Smooth muscle cell (in vitro differentiated cells): Measurements from ENCODE around the gene TTLL10. TPM values are rescaled to one million over a fixed set of nuclear protein-coding genes. Genes with fewer than 3 reads are reported as not detected.
"Not testable (repeated sequence)": the region's sequence is repeated elsewhere in the genome, so short reads cannot be mapped to it uniquely, and the experiment has no call there.

Source experiments
- DNase-seq: peaks from one replicate; lab custom pipeline; 2025; ENCODE audit not compliant: unreplicated experiment; lab: John Stamatoyannopoulos, UW
- H2AFZ ChIP-seq: fragments of 200-600 bp; sonication (generic); 2 replicates; pipeline ENCODE4 v1.6.0; 2016; ENCODE audit warnings: antibody characterized with exemption, low read depth, mild to moderate bottlenecking
- H3F3A ChIP-seq: fragments of 200-600 bp; sonication (generic); 2 replicates; pipeline ENCODE4 v1.6.0; 2017; ENCODE audit warnings: antibody characterized with exemption, low read depth
- H3K27ac ChIP-seq: fragments of 200-600 bp; sonication (generic); 2 replicates; pipeline ENCODE4 v1.5.1; 2016; ENCODE audit warnings: low read depth, mild to moderate bottlenecking
- H3K27me3 ChIP-seq: fragments of 200-600 bp; sonication (generic); 2 replicates; pipeline ENCODE4 v1.6.1; 2016; ENCODE audit warnings: low read depth, mild to moderate bottlenecking
- H3K36me3 ChIP-seq: fragments of 200-600 bp; sonication (generic); 2 replicates; pipeline ENCODE4 v1.5.1; 2016; ENCODE audit warnings: low read depth
- H3K4me1 ChIP-seq: fragments of 200-600 bp; sonication (generic); 2 replicates; pipeline ENCODE4 v1.5.1; 2016; ENCODE audit warnings: low read depth
- H3K4me2 ChIP-seq: fragments of 200-600 bp; sonication (generic); 2 replicates; pipeline ENCODE4 v1.6.0; 2016; ENCODE audit warnings: mild to moderate bottlenecking
- H3K4me3 ChIP-seq: fragments of 200-600 bp; sonication (generic); 2 replicates; pipeline ENCODE4 v1.5.1; 2016; ENCODE audit warnings: mild to moderate bottlenecking
- H3K79me2 ChIP-seq: fragments of 200-600 bp; sonication (generic); 2 replicates; pipeline ENCODE4 v1.6.0; 2016; ENCODE audit warnings: low read depth, mild to moderate bottlenecking
- H3K9ac ChIP-seq: fragments of 200-600 bp; sonication (generic); 2 replicates; pipeline ENCODE4 v1.6.0; 2016; ENCODE audit warnings: low read depth
- H3K9me3 ChIP-seq: fragments of 200-600 bp; sonication (generic); replicated peaks from 2 replicates; pipeline ENCODE4 v1.5.1; 2016; ENCODE audit warnings: low read depth
- H4K20me1 ChIP-seq: fragments of 200-600 bp; sonication (generic); 2 replicates; pipeline ENCODE4 v1.6.0; 2016; ENCODE audit warnings: low read depth
- WGBS: methylation state at CpG from one replicate; pipeline ENCODE4 v1.1.7; 2016; ENCODE audit warnings: low lambda C conversion rate; 5-methylcytosine and 5-hydroxymethylcytosine counted together
- polyA plus RNA-seq: library from polyadenylated mRNA; unstranded; fragments of >200 nt; fragmentation: Nextera tagmentation; extraction: Ambion mirVana; gene quantifications from 2 replicates; pipeline ENCODE4 v1.2.1, GENCODE V29; 2016
- total RNA-seq: library from RNA; depleted of rRNA; stranded (reverse); fragments of >200 nt; gene quantifications from 2 replicates; pipeline ENCODE4 v1.2.3, GENCODE V29; 2014
- TF ChIP-seq, protein P1 (sequence below): fragments of 200-600 bp; sonication (generic); IDR thresholded peaks from 2 replicates; pipeline ENCODE4 v1.5.1; 2017; ENCODE audit warnings: borderline replicate concordance, mild to moderate bottlenecking, antibody characterized with exemption; ENCODE audit not compliant: insufficient read depth, poor library complexity, severe bottlenecking

Gene TTLL10
- total and polyA plus RNA-seq, 2 experiments from 2014 or later, result not detected

DNA sequence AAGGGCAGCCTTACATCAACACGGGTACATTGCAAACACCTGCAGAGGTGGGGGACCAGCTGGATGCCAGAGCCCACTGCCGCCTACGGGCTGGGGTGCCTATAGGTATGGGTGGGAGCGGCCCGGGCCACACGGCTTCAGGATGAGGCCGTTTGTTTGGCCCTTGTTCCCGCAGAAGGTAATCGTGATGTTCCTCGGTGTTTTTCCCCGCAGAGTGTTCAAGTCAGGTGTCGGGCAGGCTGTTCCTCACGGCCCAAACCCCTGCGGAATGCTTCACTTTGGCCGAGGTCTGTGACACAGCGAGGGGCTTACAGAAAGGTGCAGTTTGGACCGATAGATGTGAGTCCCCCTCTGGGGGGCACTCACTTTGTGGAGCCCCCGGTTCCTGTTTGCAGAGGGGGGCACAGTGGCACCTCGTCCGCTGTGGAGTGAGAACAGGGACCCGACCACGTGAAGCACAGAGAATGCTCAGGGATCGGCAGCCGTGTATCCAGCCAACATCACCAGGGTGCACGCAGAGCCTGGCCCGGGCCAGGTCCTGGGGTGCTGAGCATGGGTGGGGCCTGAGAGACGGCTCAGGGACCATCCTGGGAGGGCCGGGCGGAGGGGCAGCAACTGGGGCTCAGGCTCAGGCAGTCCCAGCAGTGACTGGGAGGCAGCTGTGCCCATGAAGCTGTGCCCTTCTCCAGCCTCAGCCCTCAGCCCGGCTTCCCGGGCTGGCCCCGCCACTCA lies 453 bp upstream of the TTLL10 start:
- H3K9me3 ChIP-seq, result no peaks in the 10 kb centered on the region
- H4K20me1 ChIP-seq, result no peaks in the 10 kb centered on the region
- H2AFZ ChIP-seq, result no peak overlapping the region
- TF ChIP-seq, protein P1, sequence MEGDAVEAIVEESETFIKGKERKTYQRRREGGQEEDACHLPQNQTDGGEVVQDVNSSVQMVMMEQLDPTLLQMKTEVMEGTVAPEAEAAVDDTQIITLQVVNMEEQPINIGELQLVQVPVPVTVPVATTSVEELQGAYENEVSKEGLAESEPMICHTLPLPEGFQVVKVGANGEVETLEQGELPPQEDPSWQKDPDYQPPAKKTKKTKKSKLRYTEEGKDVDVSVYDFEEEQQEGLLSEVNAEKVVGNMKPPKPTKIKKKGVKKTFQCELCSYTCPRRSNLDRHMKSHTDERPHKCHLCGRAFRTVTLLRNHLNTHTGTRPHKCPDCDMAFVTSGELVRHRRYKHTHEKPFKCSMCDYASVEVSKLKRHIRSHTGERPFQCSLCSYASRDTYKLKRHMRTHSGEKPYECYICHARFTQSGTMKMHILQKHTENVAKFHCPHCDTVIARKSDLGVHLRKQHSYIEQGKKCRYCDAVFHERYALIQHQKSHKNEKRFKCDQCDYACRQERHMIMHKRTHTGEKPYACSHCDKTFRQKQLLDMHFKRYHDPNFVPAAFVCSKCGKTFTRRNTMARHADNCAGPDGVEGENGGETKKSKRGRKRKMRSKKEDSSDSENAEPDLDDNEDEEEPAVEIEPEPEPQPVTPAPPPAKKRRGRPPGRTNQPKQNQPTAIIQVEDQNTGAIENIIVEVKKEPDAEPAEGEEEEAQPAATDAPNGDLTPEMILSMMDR, result no peak
- no peaks in the 10 kb centered on the region for H3K27me3 ChIP-seq
- H3K4me3 ChIP-seq, result no peak overlapping the region
- no peak overlapping the region for H3K27ac ChIP-seq
- H3F3A ChIP-seq, result no peaks in the 10 kb centered on the region
- H3K4me1 ChIP-seq, result peaks cover 3% of the 10 kb centered on the region
- no peak overlapping the region for H3K9ac ChIP-seq
- DNase-seq, result no peak
- H3K79me2 ChIP-seq, result no peaks in the 10 kb centered on the region
- WGBS, result 89% methylated on average over 29 of the region's 32 CpGs
- H3K36me3 ChIP-seq, result no peaks in the 10 kb centered on the region
- H3K4me2 ChIP-seq, result no peak overlapping the region

DNA sequence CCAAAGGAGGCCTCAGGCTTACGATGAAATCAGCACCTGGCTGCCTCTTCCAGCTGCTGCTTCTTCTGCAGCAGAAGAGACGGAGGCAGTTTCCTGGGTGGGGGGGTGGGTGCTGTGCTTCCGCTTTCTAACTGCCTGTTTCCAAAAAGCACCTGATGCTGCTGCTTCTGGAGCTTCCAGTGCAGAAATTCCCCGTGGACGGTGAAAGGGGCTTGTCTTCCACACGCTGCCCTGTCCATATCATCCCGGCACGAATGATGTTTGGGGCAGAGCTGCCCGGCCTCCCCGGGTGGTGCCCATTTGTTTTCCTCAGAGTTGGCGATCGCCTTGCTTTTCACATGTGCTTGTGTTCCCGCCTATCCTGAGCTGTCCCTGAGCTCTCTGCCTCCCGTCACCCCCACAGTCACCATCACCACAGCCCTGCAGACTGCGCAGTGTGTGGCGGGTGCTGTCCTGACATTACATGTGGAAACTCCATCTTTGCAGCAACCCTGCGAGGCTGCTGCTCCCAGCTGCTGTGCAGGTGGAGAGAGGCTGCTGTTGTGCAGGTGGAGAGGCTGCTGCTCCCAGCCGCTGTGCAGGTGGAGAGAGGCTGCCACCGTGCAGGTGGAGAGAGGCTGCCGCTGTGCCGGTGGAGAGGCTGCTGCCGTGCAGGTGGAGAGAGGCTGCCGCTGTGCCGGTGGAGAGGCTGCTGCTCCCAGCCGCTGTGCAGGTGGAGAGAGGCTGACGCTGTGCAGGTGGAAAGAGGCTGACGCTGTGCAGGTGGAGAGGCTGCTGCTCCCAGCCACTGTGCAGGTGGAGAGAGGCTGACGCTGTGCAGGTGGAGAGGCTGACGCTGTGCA lies 1.8 kb downstream of the TTLL10 start:
- H3K27ac ChIP-seq, result no peak overlapping the region
- H3K4me3 ChIP-seq, result no peak overlapping the region
- 87% methylated on average over 27 of the region's 29 CpGs for WGBS
- H3K9me3 ChIP-seq, result no peaks in the 10 kb centered on the region
- H3K36me3 ChIP-seq, result no peaks in the 10 kb centered on the region
- H3K27me3 ChIP-seq, result no peaks in the 10 kb centered on the region
- H3K79me2 ChIP-seq, result no peaks in the 10 kb centered on the region
- no peaks in the 10 kb centered on the region for H3F3A ChIP-seq
- H4K20me1 ChIP-seq, result no peaks in the 10 kb centered on the region
- no peak for DNase-seq
- no peak overlapping the region for H3K4me2 ChIP-seq
- H3K4me1 ChIP-seq, result peaks cover 3% of the 10 kb centered on the region
- TF ChIP-seq, protein P1, result no peak
- no peak overlapping the region for H3K9ac ChIP-seq
- H2AFZ ChIP-seq, result no peak overlapping the region

DNA sequence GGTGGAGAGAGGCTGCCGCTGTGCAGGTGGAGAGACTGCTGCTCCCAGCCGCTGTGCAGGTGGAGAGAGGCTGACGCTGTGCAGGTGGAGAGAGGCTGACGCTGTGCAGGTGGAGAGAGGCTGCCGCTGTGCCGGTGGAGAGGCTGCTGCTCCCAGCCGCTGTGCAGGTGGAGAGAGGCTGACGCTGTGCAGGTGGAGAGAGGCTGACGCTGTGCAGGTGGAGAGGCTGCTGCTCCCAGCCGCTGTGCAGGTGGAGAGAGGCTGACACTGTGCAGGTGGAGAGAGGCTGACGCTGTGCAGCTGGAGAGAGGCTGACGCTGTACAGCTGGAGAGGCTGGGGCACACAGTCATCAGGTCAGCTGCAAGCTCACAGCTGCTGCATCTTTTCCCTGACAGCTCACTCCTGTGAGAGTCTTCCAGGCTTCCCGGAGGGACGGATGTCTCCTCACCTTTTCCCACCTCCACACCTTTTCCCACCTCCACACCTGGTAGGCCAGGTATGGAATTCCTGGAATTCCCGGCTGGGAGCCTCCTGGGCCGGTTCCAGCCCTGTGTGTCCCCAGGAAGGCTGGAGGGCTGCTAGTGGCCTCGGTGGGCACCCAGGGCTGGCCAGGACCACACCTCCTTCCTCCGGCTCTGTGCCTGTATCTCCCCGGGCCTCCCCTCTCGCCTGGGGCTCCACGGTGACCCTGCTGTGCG lies 2.5 kb downstream of the TTLL10 start:
- not testable (repeated sequence) for H3K4me1 ChIP-seq, H3K79me2 ChIP-seq, H3K4me3 ChIP-seq, H4K20me1 ChIP-seq, DNase-seq, H3F3A ChIP-seq, H3K9ac ChIP-seq, H3K9me3 ChIP-seq, H3K27me3 ChIP-seq, H3K4me2 ChIP-seq, H2AFZ ChIP-seq, H3K36me3 ChIP-seq, H3K27ac ChIP-seq
- 55% methylated on average over 21 of the region's 22 CpGs for WGBS

DNA sequence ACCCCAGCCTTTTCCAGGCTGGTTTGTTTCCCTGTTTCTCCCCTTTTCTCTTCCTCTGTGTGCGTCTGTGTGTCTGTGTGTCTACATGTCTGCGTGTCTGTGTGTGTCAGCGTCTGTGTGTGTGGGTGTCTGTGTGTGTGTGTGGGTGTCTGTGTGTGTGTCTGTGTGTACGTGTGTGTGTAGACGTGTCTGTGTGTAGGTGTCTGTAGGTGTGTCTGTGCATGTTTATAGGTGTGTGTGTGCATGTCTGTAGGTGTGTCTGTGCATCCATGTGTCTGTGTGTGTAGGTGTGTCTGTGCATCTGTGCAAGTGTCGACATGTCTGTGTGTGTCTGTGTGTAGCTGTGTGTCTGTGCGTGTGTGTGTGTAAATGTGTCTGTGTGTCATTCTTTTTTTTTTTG lies 3.3 kb downstream of the TTLL10 start:
- TF ChIP-seq, protein P1, result no peak
- H3K36me3 ChIP-seq, result no peaks in the 10 kb centered on the region
- no peak overlapping the region for H3K9ac ChIP-seq
- no peak overlapping the region for H2AFZ ChIP-seq
- H3K9me3 ChIP-seq, result no peaks in the 10 kb centered on the region
- no peak overlapping the region for H3K4me3 ChIP-seq
- 89% methylated on average over 7 of the region's 7 CpGs for WGBS
- no peaks in the 10 kb centered on the region for H4K20me1 ChIP-seq
- H3K27ac ChIP-seq, result no peak overlapping the region
- DNase-seq, result no peak
- H3F3A ChIP-seq, result no peaks in the 10 kb centered on the region
- peaks cover 3% of the 10 kb centered on the region for H3K4me1 ChIP-seq
- H3K4me2 ChIP-seq, result no peak overlapping the region
- H3K79me2 ChIP-seq, result no peaks in the 10 kb centered on the region
- no peaks in the 10 kb centered on the region for H3K27me3 ChIP-seq
